OCI-LY1 (cell line): Measurements from ENCODE around the gene CRACR2B.

Experiments
- H2AFZ ChIP-seq: fragments of 200-600 bp; sonication (generic), shearing (Covaris generic); 2 replicates; pipeline ENCODE4 v1.6.0; 2014; ENCODE audit warnings: antibody characterized with exemption, mild to moderate bottlenecking, low read length
- H3F3A ChIP-seq: fragments of 200-600 bp; sonication (generic), shearing (Covaris generic); 2 replicates; pipeline ENCODE4 v1.6.0; 2014; ENCODE audit warnings: mild to moderate bottlenecking, antibody characterized with exemption, low read length, moderate library complexity; ENCODE audit not compliant: insufficient read depth
- H3K27ac ChIP-seq: fragments of 200-600 bp; sonication (generic); 2 replicates; pipeline ENCODE4 v1.5.1; 2014; ENCODE audit warnings: low read length, mixed run types, mild to moderate bottlenecking, low read depth; ENCODE audit not compliant: poor library complexity, severe bottlenecking
- H3K27me3 ChIP-seq: fragments of 200-600 bp; sonication (generic); 2 replicates; pipeline ENCODE4 v1.6.0; 2014; ENCODE audit warnings: antibody characterized with exemption, mild to moderate bottlenecking, low read length, moderate library complexity; ENCODE audit not compliant: insufficient read depth
- H3K36me3 ChIP-seq: fragments of 200-600 bp; sonication (generic); 2 replicates; pipeline ENCODE4 v1.6.1; 2014; ENCODE audit warnings: mild to moderate bottlenecking, antibody characterized with exemption, low read length, moderate library complexity, mixed read lengths; ENCODE audit not compliant: insufficient read depth
- H3K4me1 ChIP-seq: fragments of 200-600 bp; sonication (generic); 2 replicates; pipeline ENCODE4 v1.5.1; 2014; ENCODE audit warnings: mild to moderate bottlenecking, low read length, moderate library complexity; ENCODE audit not compliant: insufficient read depth, severe bottlenecking
- H3K4me2 ChIP-seq: fragments of 200-600 bp; sonication (generic), shearing (Covaris generic); 2 replicates; pipeline ENCODE4 v1.6.1; 2014; ENCODE audit warnings: low read length
- H3K4me3 ChIP-seq: fragments of 200-600 bp; sonication (generic); 2 replicates; pipeline ENCODE4 v1.5.1; 2014; ENCODE audit warnings: low read length, low read depth, mild to moderate bottlenecking, mixed read lengths; ENCODE audit not compliant: poor library complexity, severe bottlenecking
- H3K79me2 ChIP-seq: fragments of 200-600 bp; shearing (Covaris generic); 2 replicates; pipeline ENCODE4 v1.6.1; 2016; ENCODE audit warnings: mixed run types, low read length, mixed read lengths; ENCODE audit not compliant: insufficient read depth
- H3K9ac ChIP-seq: fragments of 200-600 bp; sonication (generic), shearing (Covaris generic); 2 replicates; pipeline ENCODE4 v1.6.1; 2014; ENCODE audit warnings: mild to moderate bottlenecking, low read length, mixed read lengths
- H3K9me2 ChIP-seq: fragments of 200-600 bp; sonication (generic), shearing (Covaris generic); 2 replicates; pipeline ENCODE4 v1.6.1; 2014; ENCODE audit warnings: low read depth, mild to moderate bottlenecking, low read length, mixed read lengths
- H3K9me3 ChIP-seq: fragments of 200-600 bp; shearing (Covaris generic); 2 replicates; pipeline ENCODE4 v1.6.1; 2014; ENCODE audit warnings: low read length, mixed read lengths
- H4K20me1 ChIP-seq: fragments of 200-600 bp; sonication (generic), shearing (Covaris generic); 2 replicates; pipeline ENCODE4 v1.6.0; 2016; ENCODE audit warnings: mild to moderate bottlenecking, low read length; ENCODE audit not compliant: insufficient read depth
- CTCF ChIP-seq: fragments of 200-600 bp; sonication (generic), shearing (Covaris generic); IDR thresholded peaks from 2 replicates; pipeline ENCODE4 v1.5.1; 2017; ENCODE audit warnings: mild to moderate bottlenecking, antibody characterized with exemption, low read length, moderate library complexity, mixed read lengths
- EZH2 ChIP-seq: fragments of 200-600 bp; sonication (generic), shearing (Covaris generic); IDR thresholded peaks from 2 replicates; pipeline ENCODE4 v1.8.0; 2017; ENCODE audit warnings: borderline replicate concordance, mixed run types, mild to moderate bottlenecking, antibody characterized with exemption, low read length, moderate library complexity, mixed read lengths

CRACR2B gene

GRCh38 chr11:824942-825341 lies 2.8 kb upstream of the CRACR2B start:
- Histone ChIP-seq H3K36me3 (peaks cover 14% of the 10 kb centered on the region), H3K4me1 (peaks cover 30% of the 10 kb centered on the region), H3K4me3 (no peak overlapping the region), H3K27ac (no peak overlapping the region), H3K27me3 (peaks cover 15% of the 10 kb centered on the region), H4K20me1 (no peaks in the 10 kb centered on the region), H3K9me2 (no peaks in the 10 kb centered on the region), H3K79me2 (no peaks in the 10 kb centered on the region), H3F3A (no peaks in the 10 kb centered on the region), H3K9ac (no peak overlapping the region), H2AFZ (no peak overlapping the region), H3K4me2 (no peak overlapping the region), H3K9me3 (no peaks in the 10 kb centered on the region)
- TF ChIP-seq EZH2 (no peak), CTCF (no peak)

GRCh38 chr11:825366-826226 lies 2.1 kb upstream of the CRACR2B start:
- no peak overlapping the region for H3K27ac ChIP-seq
- H3K4me2 ChIP-seq: no peak overlapping the region

GRCh38 chr11:826227-826621 lies 1.5 kb upstream of the CRACR2B start:
- no peaks in the 10 kb centered on the region for H3K9me3 ChIP-seq
- H3K4me1 ChIP-seq: peaks cover 31% of the 10 kb centered on the region
- H3K79me2 ChIP-seq: no peaks in the 10 kb centered on the region
- H3K36me3 ChIP-seq: peaks cover 14% of the 10 kb centered on the region
- no peaks in the 10 kb centered on the region for H4K20me1 ChIP-seq
- no peak overlapping the region for H3K4me3 ChIP-seq
- H3K9me2 ChIP-seq: no peaks in the 10 kb centered on the region
- H3K27me3 ChIP-seq: peaks cover 21% of the 10 kb centered on the region
- no peak overlapping the region for H3K27ac ChIP-seq
- H3K9ac ChIP-seq: no peak overlapping the region
- no peak overlapping the region for H3K4me2 ChIP-seq
- H3F3A ChIP-seq: no peaks in the 10 kb centered on the region
- no peak for TF ChIP-seq EZH2
- no peak for TF ChIP-seq CTCF
- no peak overlapping the region for H2AFZ ChIP-seq

More at GRCh38 chr11:825366-826226, 2.1 kb upstream of the CRACR2B start:
- Histone ChIP-seq H3K9me3 (no peaks in the 10 kb centered on the region), H3K9ac (no peak overlapping the region), H3F3A (no peaks in the 10 kb centered on the region), H3K4me3 (no peak overlapping the region), H3K4me1 (peaks cover 31% of the 10 kb centered on the region), H3K79me2 (no peaks in the 10 kb centered on the region), H3K9me2 (no peaks in the 10 kb centered on the region), H2AFZ (no peak overlapping the region), H4K20me1 (no peaks in the 10 kb centered on the region), H3K27me3 (peaks cover 17% of the 10 kb centered on the region), H3K36me3 (peaks cover 14% of the 10 kb centered on the region)
- TF ChIP-seq EZH2 (no peak), CTCF (no peak)
